IMR-90 (cell line): Measurements from ENCODE around the gene CHST8. TPM values are rescaled to one million over a fixed set of nuclear protein-coding genes. Genes with fewer than 3 reads are reported as not detected.

Experiments
- ATAC-seq: fragments of 200-7000 bp; cut with Tn5 transposase; 2 replicates; pipeline ENCODE4 v1.9.1; 2020; ENCODE audit warnings: low read depth, mild to moderate bottlenecking, moderate library complexity
- BruUV-seq: library from RNA; stranded (reverse); fragments of 400-500 nt; replicated peaks from 2 replicates; lab custom pipeline; 2021; lab: Mats Ljungman, UMichigan
- CTCF ChIA-PET: fragments of 300-600 bp; formaldehyde crosslinking; extraction: SDS; loops from one replicate; lab custom pipeline; 2021; ENCODE audit warnings: antibody characterized with exemption; lab: Yijun Ruan, JAX
- POLR2A ChIA-PET: fragments of 300-600 bp; sonication (Branson Sonifier 250); formaldehyde crosslinking; loops from one replicate; lab custom pipeline; 2022; ENCODE audit warnings: antibody characterized with exemption; ENCODE audit not compliant: unreplicated experiment; lab: Charles Lee
- DNase-seq: peaks from one replicate; pipeline ENCODE4 v3.0.0; 2013
- H2AFZ ChIP-seq: replicated peaks from 2 replicates; pipeline ENCODE3; 2013; ENCODE audit warnings: low read length, mild to moderate bottlenecking; ENCODE audit not compliant: poor library complexity
- H2AK5ac ChIP-seq: 2 replicates; pipeline ENCODE4 v1.6.1; 2013; ENCODE audit warnings: low read depth, low read length, inconsistent platforms
- H2AK9ac ChIP-seq: replicated peaks from 2 replicates; pipeline ENCODE3; 2013; ENCODE audit warnings: mild to moderate bottlenecking, low read depth, low read length, moderate library complexity; ENCODE audit not compliant: poor library complexity
- H2BK120ac ChIP-seq: 2 replicates; pipeline ENCODE4 v1.6.1; 2013; ENCODE audit warnings: low read depth, low read length, inconsistent platforms
- H2BK15ac ChIP-seq: 3 replicates; pipeline ENCODE4 v1.6.1; 2013; ENCODE audit warnings: low read depth, low read length, inconsistent platforms
- H2BK20ac ChIP-seq: 2 replicates; pipeline ENCODE4 v1.6.1; 2013; ENCODE audit warnings: low read depth, mild to moderate bottlenecking, inconsistent platforms, low read length, moderate library complexity
- H2BK5ac ChIP-seq: 2 replicates; pipeline ENCODE4 v1.6.1; 2013; ENCODE audit warnings: mild to moderate bottlenecking, low read depth, low read length, inconsistent platforms; ENCODE audit not compliant: poor library complexity, severe bottlenecking
- H3K14ac ChIP-seq: replicated peaks from 2 replicates; pipeline ENCODE4 v1.6.1; 2013; ENCODE audit warnings: low read depth, low read length, inconsistent platforms
- H3K18ac ChIP-seq: 2 replicates; pipeline ENCODE4 v1.6.1; 2013; ENCODE audit warnings: low read depth, low read length, control low read depth
- H3K23ac ChIP-seq: 2 replicates; pipeline ENCODE4 v1.6.1; 2013; ENCODE audit warnings: low read depth, low read length, inconsistent platforms
- H3K27ac ChIP-seq: 2 replicates; pipeline ENCODE4 v1.5.1; 2013; ENCODE audit warnings: mild to moderate bottlenecking, control low read depth, low read length; ENCODE audit not compliant: insufficient read depth
- H3K27me3 ChIP-seq: 2 replicates; pipeline ENCODE4 v1.6.1; 2013; ENCODE audit warnings: low read length; ENCODE audit not compliant: control insufficient read depth, insufficient read depth
- H3K36me3 ChIP-seq: 2 replicates; pipeline ENCODE4 v1.6.1; 2013; ENCODE audit warnings: low read length, mixed read lengths; ENCODE audit not compliant: control insufficient read depth, insufficient read depth
- H3K4ac ChIP-seq: 2 replicates; pipeline ENCODE4 v1.6.1; 2013; ENCODE audit warnings: low read depth, low read length, inconsistent platforms
- H3K4me1 ChIP-seq: 2 replicates; pipeline ENCODE4 v1.6.1; 2013; ENCODE audit warnings: low read length, mixed read lengths; ENCODE audit not compliant: control insufficient read depth, insufficient read depth
- H3K4me2 ChIP-seq: 2 replicates; pipeline ENCODE4 v1.6.1; 2013; ENCODE audit warnings: low read depth, mild to moderate bottlenecking, control low read depth, low read length, moderate library complexity
- H3K4me3 ChIP-seq: 2 replicates; pipeline ENCODE4 v1.5.1; 2013; ENCODE audit warnings: low read depth, mild to moderate bottlenecking, control low read depth, low read length, moderate library complexity; ENCODE audit not compliant: insufficient read depth
- H3K56ac ChIP-seq: 2 replicates; pipeline ENCODE4 v1.6.1; 2013; ENCODE audit warnings: low read length, inconsistent platforms; ENCODE audit not compliant: insufficient read depth; ENCODE audit errors: extremely low read depth
- H3K79me1 ChIP-seq, 2 experiments: 2 replicates each; pipeline ENCODE4 v1.6.1; 2013; ENCODE audit warnings: low read length in 2 of 2, inconsistent platforms in 1 of 2, low read depth in 1 of 2
- H3K9ac ChIP-seq: 2 replicates; pipeline ENCODE4 v1.6.1; 2013; ENCODE audit warnings: low read depth, low read length, control low read depth
- H3K9me1 ChIP-seq: 2 replicates; pipeline ENCODE4 v1.6.1; 2013; ENCODE audit warnings: low read length, inconsistent platforms; ENCODE audit not compliant: insufficient read depth
- H3K9me3 ChIP-seq: 2 replicates; pipeline ENCODE4 v1.6.1; 2013; ENCODE audit warnings: low read length; ENCODE audit not compliant: control insufficient read depth, insufficient read depth
- H4K20me1 ChIP-seq: 2 replicates; pipeline ENCODE4 v1.6.1; 2013; ENCODE audit warnings: low read length, inconsistent platforms; ENCODE audit not compliant: insufficient read depth
- H4K5ac ChIP-seq: 2 replicates; pipeline ENCODE4 v1.6.1; 2013; ENCODE audit warnings: mild to moderate bottlenecking, low read depth, low read length, control low read depth
- H4K8ac ChIP-seq, 2 experiments: 2 replicates each; pipeline ENCODE4 v1.6.1; 2013; ENCODE audit warnings: low read depth in 2 of 2, low read length in 2 of 2, control low read depth in 1 of 2, inconsistent platforms in 1 of 2
- H4K91ac ChIP-seq: 2 replicates; pipeline ENCODE4 v1.6.1; 2013; ENCODE audit warnings: low read depth, low read length, inconsistent platforms; ENCODE audit not compliant: insufficient read depth
- BHLHE40 ChIP-seq: fragments of 150-350 bp; IDR thresholded peaks from 2 replicates; pipeline ENCODE4 v1.6.1; 2016; ENCODE audit warnings: mild to moderate bottlenecking, low read depth, low read length
- CEBPB ChIP-seq: IDR thresholded peaks from 2 replicates; pipeline ENCODE4 v1.6.1; 2012; ENCODE audit warnings: low read depth, low read length, improper control_type of control experiment
- CHD1 ChIP-seq: IDR thresholded peaks from 2 replicates; pipeline ENCODE4 v1.6.1; 2012; ENCODE audit warnings: low read depth, low read length, improper control_type of control experiment
- FOS ChIP-seq: fragments of 150-350 bp; IDR thresholded peaks from 2 replicates; pipeline ENCODE4 v1.6.1; 2016; ENCODE audit warnings: low read depth, low read length
- MAFK ChIP-seq: IDR thresholded peaks from 2 replicates; pipeline ENCODE4 v1.6.1; 2012; ENCODE audit warnings: low read depth, low read length, improper control_type of control experiment
- MAZ ChIP-seq: IDR thresholded peaks from 2 replicates; pipeline ENCODE4 v1.6.1; 2012; ENCODE audit warnings: low read depth, mild to moderate bottlenecking, low read length, improper control_type of control experiment, moderate library complexity, borderline replicate concordance
- MXI1 ChIP-seq: IDR thresholded peaks from 2 replicates; pipeline ENCODE4 v1.6.1; 2012; ENCODE audit warnings: low read depth, mild to moderate bottlenecking, low read length, moderate library complexity, borderline replicate concordance
- NFE2L2 ChIP-seq: fragments of 150-350 bp; IDR thresholded peaks from 2 replicates; pipeline ENCODE4 v1.6.1; 2016; ENCODE audit warnings: low read depth, mild to moderate bottlenecking, low read length
- POLR2A ChIP-seq: IDR thresholded peaks from 2 replicates; pipeline ENCODE4 v1.6.1; 2012; ENCODE audit warnings: mild to moderate bottlenecking, low read depth, low read length
- RAD21 ChIP-seq: IDR thresholded peaks from 2 replicates; pipeline ENCODE4 v1.6.1; 2012; ENCODE audit warnings: low read length, improper control_type of control experiment
- RCOR1 ChIP-seq: IDR thresholded peaks from 2 replicates; pipeline ENCODE4 v1.6.1; 2012; ENCODE audit warnings: mild to moderate bottlenecking, low read length, improper control_type of control experiment; ENCODE audit not compliant: insufficient replicate concordance
- RFX5 ChIP-seq: IDR thresholded peaks from 2 replicates; pipeline ENCODE4 v1.8.0; 2012; ENCODE audit warnings: low read depth, mild to moderate bottlenecking, low read length, moderate library complexity
- SMC3 ChIP-seq: fragments of 150-350 bp; IDR thresholded peaks from 2 replicates; pipeline ENCODE4 v1.6.1; 2016; ENCODE audit warnings: low read depth, mild to moderate bottlenecking, antibody characterized with exemption, low read length, moderate library complexity
- WGBS, 2 experiments: methylation state at CpG; one replicate each; pipeline versions ENCODE4 v1.1.5 to v1.1.7; 2013; ENCODE audit warnings: missing lambda C conversion rate in 2 of 2; ENCODE audit not compliant: insufficient read length in 1 of 2; ENCODE audit errors: extremely low coverage in 2 of 2; 5-methylcytosine and 5-hydroxymethylcytosine counted together
- dilution Hi-C: fragments of 300-500 bp; cut with HindIII; formaldehyde crosslinking; loops from one replicate; pipeline ENCODE4 v1.14.3; 2018; ENCODE audit warnings: low sequenced_read_pairs; ENCODE audit not compliant: unreplicated experiment
- in situ Hi-C: fragments of 300-500 bp; cut with MboI; formaldehyde crosslinking; loops from 3 replicates; pipeline ENCODE4 v1.14.3; 2019; ENCODE audit warnings: low sequenced_read_pairs, inconsistent platforms, mixed read lengths
- intact Hi-C: fragments of 100-400 bp; cut with micrococcal nuclease; formaldehyde crosslinking; loops from 2 replicates; pipeline ENCODE4 v1.10.0; 2022
- polyA plus RNA-seq, 3 experiments: library from polyadenylated mRNA; depleted of rRNA; stranded (reverse); fragments of >200 nt; gene quantifications; 2 replicates each; pipeline ENCODE4 v1.2.3, GENCODE V29; 2012; ENCODE audit warnings: low replicate concordance in 1 of 3
- total RNA-seq: library from RNA; depleted of rRNA; stranded (reverse); fragments of >200 nt; gene quantifications from 2 replicates; pipeline ENCODE4 v1.2.3, GENCODE V29; 2012
- TF ChIP-seq, protein P1 (sequence below): fragments of 150-350 bp; IDR thresholded peaks from 2 replicates; pipeline ENCODE4 v1.6.1; 2016; ENCODE audit warnings: low read depth, mild to moderate bottlenecking, low read length, moderate library complexity, borderline replicate concordance
- TF ChIP-seq, protein P2 (sequence below): fragments of 150-350 bp; IDR thresholded peaks from 2 replicates; pipeline ENCODE4 v1.6.1; 2017; ENCODE audit warnings: mild to moderate bottlenecking, antibody characterized with exemption, low read length, low read depth
- TF ChIP-seq, protein P3 (sequence below): conservative IDR thresholded peaks from 2 replicates; pipeline ENCODE4 v1.5.1; 2012; ENCODE audit warnings: mild to moderate bottlenecking, low read depth, low read length, improper control_type of control experiment

Gene CHST8
- total and polyA plus RNA-seq, 2 of the 4 experiments (the other 2 are of a cell fraction): not detected

DNA sequence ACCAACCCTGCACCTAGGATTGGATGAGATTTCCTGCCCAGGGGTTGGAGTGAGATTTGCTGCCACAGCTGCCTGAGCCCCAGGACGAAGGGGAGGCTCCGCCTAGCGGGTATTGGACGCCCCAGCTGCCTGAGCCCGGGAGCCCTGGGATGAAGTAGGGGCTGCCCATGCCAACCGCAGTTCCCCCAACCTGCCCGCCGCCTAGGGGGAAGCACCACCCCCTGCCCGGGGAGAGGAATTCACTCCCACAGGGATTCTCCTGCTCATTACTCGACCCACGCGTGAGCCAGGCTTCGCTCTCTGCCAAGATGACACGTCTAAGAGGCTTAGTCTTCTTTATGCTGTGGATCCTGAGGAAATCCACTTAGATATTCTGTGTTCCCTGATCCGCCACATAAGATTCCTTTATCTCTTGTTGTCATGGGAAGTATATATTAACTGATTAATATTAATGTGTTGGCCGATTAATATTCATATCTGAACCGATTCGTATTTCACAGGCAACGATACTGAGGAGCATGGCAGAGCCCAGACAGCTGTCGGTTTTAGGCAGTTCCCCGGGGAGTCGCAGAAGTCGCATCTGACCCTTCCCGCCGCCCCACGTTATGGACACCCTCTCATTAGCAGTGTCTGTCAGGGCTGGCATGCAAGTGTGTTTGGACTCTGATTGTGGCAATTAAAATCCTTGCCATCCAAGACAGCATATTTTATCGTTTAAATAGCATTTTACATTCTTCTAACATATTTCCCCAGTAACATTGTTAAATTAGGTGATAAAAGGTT lies 130.5 kb downstream of the CHST8 start:
- Histone ChIP-seq H4K5ac (no peak overlapping the region), H3K27me3 (no peaks in the 10 kb centered on the region; the same call in 1 of the 2 replicates), H2AK5ac (no peak overlapping the region), H3K9ac (no peak overlapping the region), H3K36me3 (no peaks in the 10 kb centered on the region), H3K18ac (no peak overlapping the region), H3K4me1 (no peaks in the 10 kb centered on the region), H2BK120ac (no peak overlapping the region), H3K4me2 (no peak overlapping the region), H3K56ac (no peak overlapping the region), H2BK15ac (no peak overlapping the region), H2BK5ac (no peak overlapping the region), H2AFZ (no peak overlapping the region), H3K4me3 (no peak overlapping the region), H4K8ac (no peak overlapping the region), H4K91ac (no peak overlapping the region), H2AK9ac (no peak overlapping the region), H2BK20ac (no peak overlapping the region), H3K23ac (no peak overlapping the region), H3K4ac (no peak overlapping the region), H3K9me3 (no peaks in the 10 kb centered on the region), H4K20me1 (no peaks in the 10 kb centered on the region), H3K79me1 (no peaks in the 10 kb centered on the region), H3K27ac (no peak overlapping the region), H3K14ac (no peak overlapping the region), H3K9me1 (no peaks in the 10 kb centered on the region)
- WGBS, 2 experiments: 53% methylated on average over 6 of the region's 27 CpGs; no CpG with 5 or more reads in 1 of the 2 experiments
- ChIA-PET CTCF (no interaction called here), POLR2A (no interaction called here)
- ATAC-seq (no peak), DNase-seq (no peak)
- TF ChIP-seq, protein P1, sequence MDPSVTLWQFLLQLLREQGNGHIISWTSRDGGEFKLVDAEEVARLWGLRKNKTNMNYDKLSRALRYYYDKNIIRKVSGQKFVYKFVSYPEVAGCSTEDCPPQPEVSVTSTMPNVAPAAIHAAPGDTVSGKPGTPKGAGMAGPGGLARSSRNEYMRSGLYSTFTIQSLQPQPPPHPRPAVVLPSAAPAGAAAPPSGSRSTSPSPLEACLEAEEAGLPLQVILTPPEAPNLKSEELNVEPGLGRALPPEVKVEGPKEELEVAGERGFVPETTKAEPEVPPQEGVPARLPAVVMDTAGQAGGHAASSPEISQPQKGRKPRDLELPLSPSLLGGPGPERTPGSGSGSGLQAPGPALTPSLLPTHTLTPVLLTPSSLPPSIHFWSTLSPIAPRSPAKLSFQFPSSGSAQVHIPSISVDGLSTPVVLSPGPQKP: no peak
- TF ChIP-seq FOS (no peak), CHD1 (no peak), RCOR1 (no peak), SMC3 (no peak), POLR2A (no peak), RFX5 (no peak), MAFK (no peak), CEBPB (no peak), MAZ (no peak), BHLHE40 (no peak), RAD21 (no peak), MXI1 (no peak), NFE2L2 (no peak)
- TF ChIP-seq, protein P2, sequence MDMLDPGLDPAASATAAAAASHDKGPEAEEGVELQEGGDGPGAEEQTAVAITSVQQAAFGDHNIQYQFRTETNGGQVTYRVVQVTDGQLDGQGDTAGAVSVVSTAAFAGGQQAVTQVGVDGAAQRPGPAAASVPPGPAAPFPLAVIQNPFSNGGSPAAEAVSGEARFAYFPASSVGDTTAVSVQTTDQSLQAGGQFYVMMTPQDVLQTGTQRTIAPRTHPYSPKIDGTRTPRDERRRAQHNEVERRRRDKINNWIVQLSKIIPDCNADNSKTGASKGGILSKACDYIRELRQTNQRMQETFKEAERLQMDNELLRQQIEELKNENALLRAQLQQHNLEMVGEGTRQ: no peak
- TF ChIP-seq, protein P3, sequence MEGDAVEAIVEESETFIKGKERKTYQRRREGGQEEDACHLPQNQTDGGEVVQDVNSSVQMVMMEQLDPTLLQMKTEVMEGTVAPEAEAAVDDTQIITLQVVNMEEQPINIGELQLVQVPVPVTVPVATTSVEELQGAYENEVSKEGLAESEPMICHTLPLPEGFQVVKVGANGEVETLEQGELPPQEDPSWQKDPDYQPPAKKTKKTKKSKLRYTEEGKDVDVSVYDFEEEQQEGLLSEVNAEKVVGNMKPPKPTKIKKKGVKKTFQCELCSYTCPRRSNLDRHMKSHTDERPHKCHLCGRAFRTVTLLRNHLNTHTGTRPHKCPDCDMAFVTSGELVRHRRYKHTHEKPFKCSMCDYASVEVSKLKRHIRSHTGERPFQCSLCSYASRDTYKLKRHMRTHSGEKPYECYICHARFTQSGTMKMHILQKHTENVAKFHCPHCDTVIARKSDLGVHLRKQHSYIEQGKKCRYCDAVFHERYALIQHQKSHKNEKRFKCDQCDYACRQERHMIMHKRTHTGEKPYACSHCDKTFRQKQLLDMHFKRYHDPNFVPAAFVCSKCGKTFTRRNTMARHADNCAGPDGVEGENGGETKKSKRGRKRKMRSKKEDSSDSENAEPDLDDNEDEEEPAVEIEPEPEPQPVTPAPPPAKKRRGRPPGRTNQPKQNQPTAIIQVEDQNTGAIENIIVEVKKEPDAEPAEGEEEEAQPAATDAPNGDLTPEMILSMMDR: no peak
- in situ Hi-C loops (no loop called here), dilution Hi-C loops (no loop called here), intact Hi-C loops (no loop called here)
- BruUV-seq: no TSS peak
